Liver (tissue), 9 donors: ENCODE data around the gene TBC1D26. TPM values are rescaled to one million over a fixed set of nuclear protein-coding genes. Genes with fewer than 3 reads are reported as not detected.
"Not testable (repeated sequence)": the region's sequence is repeated elsewhere in the genome, so short reads cannot be mapped to it uniquely, and the experiment has no call there.

Experiments
- DNase-seq: peaks from one replicate; pipeline ENCODE4 v3.0.0-alpha.2; 2017; ENCODE audit warnings: low spot score
- H3K27ac ChIP-seq, 2 donors: one replicate each; pipeline ENCODE4 v1.7.0; 2013; ENCODE audit warnings: inconsistent platforms in 2 of 2, low read length in 2 of 2, control low read depth in 1 of 2, low read depth in 1 of 2, mild to moderate bottlenecking in 1 of 2
- H3K27me3 ChIP-seq, 4 donors: one replicate each; pipeline versions ENCODE4 v1.6.1 to v1.7.0; 2013; ENCODE audit warnings: low read length in 3 of 4, inconsistent platforms in 1 of 4, mild to moderate bottlenecking in 1 of 4, moderate library complexity in 1 of 4; ENCODE audit not compliant: control insufficient read depth in 4 of 4, insufficient read depth in 4 of 4
- H3K36me3 ChIP-seq, 4 donors: one replicate each; pipeline versions ENCODE4 v1.6.1 to v1.7.0; 2013; ENCODE audit warnings: low read length in 3 of 4, mild to moderate bottlenecking in 3 of 4, low read depth in 1 of 4, moderate library complexity in 1 of 4; ENCODE audit not compliant: control insufficient read depth in 4 of 4, insufficient read depth in 3 of 4
- H3K4me1 ChIP-seq, 4 donors: one replicate each; pipeline versions ENCODE4 v1.6.1 to v1.7.0; 2013; ENCODE audit warnings: low read length in 3 of 4, mild to moderate bottlenecking in 3 of 4, moderate library complexity in 1 of 4; ENCODE audit not compliant: control insufficient read depth in 4 of 4, insufficient read depth in 4 of 4
- H3K4me3 ChIP-seq, 3 donors: one replicate each; pipeline versions ENCODE4 v1.6.1 to v1.7.0; 2013; ENCODE audit warnings: low read length in 3 of 3, control low read depth in 1 of 3, low read depth in 1 of 3, mild to moderate bottlenecking in 1 of 3
- H3K9ac ChIP-seq, 2 donors: one replicate each; pipeline ENCODE4 v1.7.0; 2013; ENCODE audit warnings: low read length in 2 of 2, mild to moderate bottlenecking in 2 of 2, moderate library complexity in 2 of 2, control low read depth in 1 of 2, low read depth in 1 of 2
- H3K9me3 ChIP-seq, 4 donors: one replicate each; pipeline versions ENCODE4 v1.6.1 to v1.7.0; 2013; ENCODE audit warnings: low read length in 3 of 4; ENCODE audit not compliant: control insufficient read depth in 4 of 4
- ATF3 ChIP-seq: IDR thresholded peaks from 2 replicates; pipeline ENCODE4 v1.6.1; 2016; ENCODE audit warnings: antibody characterized with exemption
- CTCF ChIP-seq: fragments of 150-350 bp; IDR thresholded peaks from 2 replicates; pipeline ENCODE4 v1.5.1; 2017; ENCODE audit warnings: improper control_type of control experiment, low read depth, low read length; ENCODE audit not compliant: missing input control
- EGR1 ChIP-seq, 2 donors: IDR thresholded peaks; 2 replicates each; pipeline ENCODE4 v1.6.1; 2016 to 2018; ENCODE audit warnings: antibody characterized with exemption in 2 of 2, low read depth in 2 of 2
- FOXA1 ChIP-seq: IDR thresholded peaks from 2 replicates; pipeline ENCODE4 v1.6.1; 2016; ENCODE audit warnings: antibody characterized with exemption
- GABPA ChIP-seq, 2 donors: IDR thresholded peaks in 1 of 2; conservative IDR thresholded peaks in 1 of 2; 2 replicates each; pipeline ENCODE4 v1.6.1; 2016; ENCODE audit warnings: antibody characterized with exemption in 2 of 2, mild to moderate bottlenecking in 1 of 2, moderate library complexity in 1 of 2
- HNF4A ChIP-seq, 2 donors: conservative IDR thresholded peaks; 2 replicates each; pipeline ENCODE4 v1.6.1; 2016; ENCODE audit warnings: antibody characterized with exemption in 2 of 2, mild to moderate bottlenecking in 2 of 2
- JUND ChIP-seq, 2 donors: IDR thresholded peaks; 2 replicates each; pipeline ENCODE4 v1.6.1; 2016; ENCODE audit warnings: antibody characterized with exemption in 2 of 2
- MAX ChIP-seq: IDR thresholded peaks from 2 replicates; pipeline ENCODE4 v1.6.1; 2016; ENCODE audit warnings: antibody characterized with exemption
- NR2F2 ChIP-seq: IDR thresholded peaks from 2 replicates; pipeline ENCODE4 v1.6.1; 2016; ENCODE audit warnings: antibody characterized with exemption
- REST ChIP-seq: IDR thresholded peaks from 2 replicates; pipeline ENCODE4 v1.6.1; 2016; ENCODE audit warnings: antibody characterized with exemption, mild to moderate bottlenecking
- RXRA ChIP-seq, 2 donors: IDR thresholded peaks; 2 replicates each; pipeline ENCODE4 v1.6.1; 2017 to 2018; ENCODE audit warnings: antibody characterized with exemption in 2 of 2, mild to moderate bottlenecking in 1 of 2
- YY1 ChIP-seq: IDR thresholded peaks from 2 replicates; pipeline ENCODE4 v1.6.1; 2016; ENCODE audit warnings: antibody characterized with exemption, mild to moderate bottlenecking
- ZBTB33 ChIP-seq: IDR thresholded peaks from 2 replicates; pipeline ENCODE4 v1.6.1; 2016; ENCODE audit warnings: antibody characterized with exemption
- WGBS: extraction: QIAGEN DNeasy Blood & Tissue Kit; methylation state at CpG from one replicate; pipeline ENCODE4 v1.1.7; 2013; 5-methylcytosine and 5-hydroxymethylcytosine counted together
- polyA plus RNA-seq, 2 donors: library from polyadenylated mRNA; stranded (reverse) in 1 of 2; unstranded in 1 of 2; fragments of 200-250 nt in 1 of 2; fragments of >200 nt in 1 of 2; fragmentation: Nextera tagmentation in 1 of 2; extraction: Ambion mirVana in 1 of 2; gene quantifications; one replicate each; pipeline versions ENCODE4 v1.2.1 to v1.2.3, GENCODE V29; 2013 to 2015
- total RNA-seq, 2 donors: library from RNA; depleted of rRNA; stranded (reverse); fragments of >200 nt; gene quantifications; one replicate each; pipeline ENCODE4 v1.2.3, GENCODE V29; 2014
- donor health status: healthy.
- donor health status: healthy.
- donor health status: healthy.
- donor health status: healthy.
- donor health status: healthy.

Gene TBC1D26
- total and polyA plus RNA-seq, 4 donors, result not detected

GRCh38 chr17:15770679-15771078 lies 38.6 kb downstream of the TBC1D26 start:
- 82% methylated on average over 7 of the region's 7 CpGs for WGBS
- H3K9me3 ChIP-seq, H3K27me3 ChIP-seq, H3K9ac ChIP-seq, H3K4me3 ChIP-seq, H3K27ac ChIP-seq, H3K4me1 ChIP-seq, DNase-seq, H3K36me3 ChIP-seq: not testable (repeated sequence)

- DNase-seq, result no peak
- no peak overlapping the region for H3K27ac ChIP-seq
- H3K4me3 ChIP-seq, result no peak overlapping the region
- no peaks in the 10 kb centered on the region for H3K4me1 ChIP-seq
- no peaks in the 10 kb centered on the region for H3K9me3 ChIP-seq
- no peaks in the 10 kb centered on the region for H3K36me3 ChIP-seq
- peaks cover 0 to 2% (median 0%) of the 10 kb centered on the region in 4 donors for H3K27me3 ChIP-seq
- TF ChIP-seq CTCF (no peak), EGR1 (IDR thresholded peaks at IDR 0.05; ENCODE audit: low read depth in 2 of 2) (no peak), MAX (no peak)
- no peak overlapping the region for H3K9ac ChIP-seq
Observed at GRCh38 chr17:15776871-15777270, 44.8 kb downstream of the TBC1D26 start.

GRCh38 chr17:15777297-15777696 lies 45.2 kb downstream of the TBC1D26 start:
- Histone ChIP-seq H3K4me3 (no peak overlapping the region), H3K27me3 (peaks cover 0 to 2% (median 0%) of the 10 kb centered on the region in 4 donors), H3K27ac (no peak overlapping the region), H3K9me3 (no peaks in the 10 kb centered on the region), H3K4me1 (no peaks in the 10 kb centered on the region), H3K9ac (no peak overlapping the region), H3K36me3 (no peaks in the 10 kb centered on the region)
- 64% methylated on average over 1 of the region's 1 CpG for WGBS
- TF ChIP-seq FOXA1 (no peak), HNF4A (conservative IDR thresholded peaks at IDR 0.05) (no peak), MAX (no peak), ZBTB33 (no peak), YY1 (no peak)
- no peak for DNase-seq

- Histone ChIP-seq H3K27me3 (peaks cover 0 to 2% (median 0%) of the 10 kb centered on the region in 4 donors), H3K9ac (no peak overlapping the region), H3K9me3 (no peaks in the 10 kb centered on the region), H3K27ac (no peak overlapping the region), H3K4me3 (no peak overlapping the region), H3K36me3 (no peaks in the 10 kb centered on the region), H3K4me1 (no peaks in the 10 kb centered on the region)
- DNase-seq, result no peak
- no peak for TF ChIP-seq ATF3
- TF ChIP-seq REST, result no peak
- no peak for TF ChIP-seq NR2F2
- TF ChIP-seq YY1, result no peak
- TF ChIP-seq GABPA (IDR thresholded peaks at IDR 0.05 in 1 of 2, conservative IDR thresholded peaks at IDR 0.05 in 1 of 2), result no peak
- no peak for TF ChIP-seq RXRA (IDR thresholded peaks at IDR 0.05)
- TF ChIP-seq HNF4A (conservative IDR thresholded peaks at IDR 0.05), result no peak
- TF ChIP-seq FOXA1, result no peak
- TF ChIP-seq JUND (IDR thresholded peaks at IDR 0.05), result no peak
- TF ChIP-seq EGR1 (IDR thresholded peaks at IDR 0.05; ENCODE audit: low read depth in 2 of 2), result no peak
- WGBS, result 91% methylated on average over 4 of the region's 4 CpGs
Observed at GRCh38 chr17:15777717-15778116, 45.6 kb downstream of the TBC1D26 start.
